CD4-positive, alpha-beta T cell treated with Interleukin-12 subunit alpha and Interleukin-12 subunit beta, for 1 hour (primary cell): ENCODE measurements around the gene PLCXD1.
"Not testable (repeated sequence)": the region's sequence is repeated elsewhere in the genome, so short reads cannot be mapped to it uniquely, and the experiment has no call there.

ENCODE experiments used
- DNase-seq: peaks from one replicate; pipeline ENCODE4 v3.0.0-alpha.2; 2020

PLCXD1 gene, protein sequence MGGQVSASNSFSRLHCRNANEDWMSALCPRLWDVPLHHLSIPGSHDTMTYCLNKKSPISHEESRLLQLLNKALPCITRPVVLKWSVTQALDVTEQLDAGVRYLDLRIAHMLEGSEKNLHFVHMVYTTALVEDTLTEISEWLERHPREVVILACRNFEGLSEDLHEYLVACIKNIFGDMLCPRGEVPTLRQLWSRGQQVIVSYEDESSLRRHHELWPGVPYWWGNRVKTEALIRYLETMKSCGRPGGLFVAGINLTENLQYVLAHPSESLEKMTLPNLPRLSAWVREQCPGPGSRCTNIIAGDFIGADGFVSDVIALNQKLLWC

GRCh38 chrX:281166-281999 is at the start of gene PLCXD1:
TSS of gene PLCXD1 (plus strand) at chrX:281381. CDS start at chrX:284188, 2,807 bp downstream.
- no peak for DNase-seq

- not testable (repeated sequence) for DNase-seq
Measured at GRCh38 chrX:231637-232277, 49.4 kb upstream of the PLCXD1 start.

- not testable (repeated sequence) for DNase-seq
Measured at GRCh38 chrX:232278-232655, 48.9 kb upstream of the PLCXD1 start.

DNA sequence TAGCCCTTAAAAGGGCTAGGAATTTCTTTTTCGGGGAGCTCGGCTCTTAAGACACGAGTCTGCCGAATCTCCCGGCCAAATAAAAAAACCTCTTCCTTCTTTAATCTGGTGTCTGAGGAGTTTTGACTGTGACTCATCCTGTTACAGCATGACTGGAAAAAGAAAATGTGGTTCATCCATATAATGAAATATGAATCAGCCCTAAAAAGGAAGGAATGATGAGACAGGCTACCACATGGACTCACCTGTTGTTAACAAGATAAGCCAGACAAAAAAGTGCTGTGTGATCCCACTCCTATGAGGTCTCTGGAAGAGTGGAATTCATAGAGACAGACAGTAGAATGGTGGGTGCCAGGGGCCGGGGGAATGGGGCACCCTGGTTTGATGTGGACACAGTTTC is 45.0 kb upstream of the PLCXD1 start:
- not testable (repeated sequence) for DNase-seq

DNA sequence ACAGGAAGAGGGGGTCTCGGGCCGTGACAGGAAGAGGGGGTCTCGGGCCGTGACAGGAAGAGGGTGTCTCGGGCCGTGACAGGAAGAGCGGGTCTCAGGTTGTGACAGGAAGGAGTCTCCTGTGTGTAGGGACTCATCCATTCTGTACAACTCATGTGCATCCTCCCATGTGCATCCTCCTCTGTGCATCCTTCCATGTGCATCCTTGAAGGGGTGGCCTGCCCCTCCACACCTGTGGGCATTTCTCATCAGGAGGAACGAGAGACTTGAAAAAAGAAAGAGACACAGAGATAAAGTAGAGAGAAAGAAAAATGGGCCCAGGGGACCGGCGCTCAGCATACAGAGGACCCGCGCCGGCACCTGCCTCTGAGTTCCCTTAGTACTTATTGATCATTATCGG is 30.2 kb upstream of the PLCXD1 start:
- DNase-seq: peak; percentile 13

- DNase-seq: peak; percentile 17
Measured at GRCh38 chrX:251396-252243, 29.6 kb upstream of the PLCXD1 start.

DNA sequence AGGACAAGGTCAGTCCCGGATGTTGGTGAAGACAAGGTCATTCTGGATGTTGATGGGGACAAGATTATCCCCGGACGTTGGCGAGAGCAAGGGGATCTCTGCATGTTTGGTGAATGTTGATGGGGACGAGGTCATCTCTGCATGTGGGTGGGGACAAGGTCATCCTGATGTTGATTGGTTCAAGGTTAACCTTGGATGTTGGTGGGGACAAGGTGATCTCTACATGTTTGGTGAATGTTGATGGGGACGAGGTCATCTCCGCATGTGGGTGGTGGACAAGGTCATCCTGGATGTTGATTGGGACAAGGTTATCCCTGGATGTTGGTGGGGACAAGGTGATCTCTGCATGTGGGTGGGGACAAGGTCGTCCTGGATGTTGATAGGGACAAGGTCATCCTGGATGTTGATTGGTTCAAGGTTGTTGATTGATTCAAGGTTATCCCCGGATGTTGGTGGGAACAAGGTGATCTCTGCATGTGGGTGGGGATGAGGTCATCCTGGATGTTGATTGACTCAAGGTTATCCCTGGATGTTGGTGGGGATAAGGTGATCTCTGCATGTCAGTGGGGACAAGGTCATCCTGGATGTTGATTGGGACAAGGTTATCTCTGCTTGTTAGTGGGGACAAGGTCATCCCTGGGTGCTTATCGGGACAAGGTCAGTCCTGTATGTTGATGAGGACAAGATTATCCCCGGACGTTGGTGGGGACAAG is 28.8 kb upstream of the PLCXD1 start:
- DNase-seq: no peak

DNA sequence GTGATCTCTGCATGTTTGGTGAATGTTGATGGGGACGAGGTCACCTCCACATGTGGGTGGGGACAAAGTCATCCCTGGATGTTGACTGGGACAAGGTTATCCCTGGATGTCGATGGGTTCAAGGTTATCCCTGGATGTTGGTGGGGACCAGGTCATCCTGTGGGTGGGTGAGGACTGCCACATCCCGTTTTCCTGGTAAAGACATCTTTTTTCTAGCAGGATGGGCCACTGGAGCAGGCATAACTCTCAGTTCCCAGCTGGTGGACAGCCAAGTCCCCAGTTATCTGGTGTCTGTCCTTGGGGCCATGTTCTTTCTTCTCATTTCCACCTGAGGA is 28.3 kb upstream of the PLCXD1 start:
- DNase-seq: no peak

- no peak for DNase-seq
Measured at GRCh38 chrX:253451-254297, 27.5 kb upstream of the PLCXD1 start.

- no peak for DNase-seq
Measured at GRCh38 chrX:254630-255215, 26.5 kb upstream of the PLCXD1 start.

GRCh38 chrX:255923-256331 is 25.3 kb upstream of the PLCXD1 start:
- no peak for DNase-seq

- not testable (repeated sequence) for DNase-seq
Measured at GRCh38 chrX:257054-257453, 24.1 kb upstream of the PLCXD1 start.

- no peak for DNase-seq
Measured at GRCh38 chrX:257681-258289, 23.4 kb upstream of the PLCXD1 start.

DNA sequence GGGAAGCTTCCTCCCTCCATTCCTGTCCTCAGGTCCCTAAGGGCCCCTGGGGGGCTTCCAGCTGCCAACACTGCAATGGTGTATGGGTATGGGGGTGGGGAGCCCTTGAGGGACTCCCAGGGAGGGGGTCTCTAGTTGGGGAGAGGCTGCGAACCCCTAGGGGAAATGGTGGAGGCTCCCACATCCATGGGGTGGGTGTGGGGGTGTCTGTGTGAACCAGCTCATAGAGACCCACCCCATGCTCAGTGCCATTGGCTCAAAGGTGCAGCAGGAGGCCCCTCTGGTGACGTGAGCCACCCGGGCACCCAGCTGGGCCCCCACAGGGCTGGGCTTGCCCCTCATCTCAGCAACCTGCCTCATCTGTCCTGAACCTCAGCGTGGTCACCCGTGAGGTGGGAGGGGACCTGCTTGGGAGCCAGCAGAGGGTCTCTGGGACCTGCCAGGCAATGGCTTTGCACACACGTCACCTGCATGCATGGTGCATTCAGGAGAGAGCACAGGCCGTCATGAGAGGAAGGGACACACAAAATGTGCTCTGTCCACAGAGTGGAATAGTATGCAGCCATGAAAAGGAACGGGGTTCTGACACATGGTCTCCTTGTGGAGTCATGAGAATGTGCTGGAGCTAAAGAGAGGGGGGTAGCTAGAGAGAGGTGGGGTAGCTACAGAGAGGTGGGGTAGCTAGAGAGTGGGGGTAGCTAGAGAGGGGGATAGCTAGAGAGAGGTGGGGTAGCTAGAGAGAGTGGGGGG is 22.7 kb upstream of the PLCXD1 start:
- no peak for DNase-seq

DNA sequence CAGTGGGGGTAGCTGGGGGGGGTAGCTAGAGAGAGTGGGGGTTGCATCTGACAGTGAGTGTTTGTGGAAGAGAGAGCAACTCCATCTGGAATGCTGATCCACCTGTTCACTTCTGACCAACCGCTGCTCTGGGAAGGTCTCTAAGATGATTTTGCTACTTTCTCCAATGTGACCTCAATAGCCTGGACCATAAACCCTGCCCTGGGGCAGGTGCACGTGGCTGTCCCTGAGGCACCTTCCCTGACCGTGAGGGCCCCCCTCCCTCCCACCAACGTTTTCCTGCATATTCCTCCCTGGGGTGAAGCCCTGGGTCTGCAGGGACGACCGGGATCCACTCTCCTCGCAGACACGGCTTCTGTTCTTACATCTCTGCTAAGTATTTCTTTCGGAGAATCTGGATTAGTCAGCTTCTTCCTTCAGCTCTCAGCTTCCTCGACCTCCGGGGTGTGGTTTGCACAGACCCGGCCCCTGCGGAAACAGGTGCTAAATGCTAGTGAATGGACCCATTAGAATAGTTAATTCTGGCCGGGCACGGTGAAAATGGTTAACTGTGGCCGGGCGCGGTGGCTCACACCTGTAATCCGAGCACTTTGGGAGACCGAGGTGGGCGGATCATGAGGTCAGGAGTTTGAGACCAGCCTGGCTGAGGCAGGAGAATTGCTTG is 21.4 kb upstream of the PLCXD1 start:
- no peak for DNase-seq

DNA sequence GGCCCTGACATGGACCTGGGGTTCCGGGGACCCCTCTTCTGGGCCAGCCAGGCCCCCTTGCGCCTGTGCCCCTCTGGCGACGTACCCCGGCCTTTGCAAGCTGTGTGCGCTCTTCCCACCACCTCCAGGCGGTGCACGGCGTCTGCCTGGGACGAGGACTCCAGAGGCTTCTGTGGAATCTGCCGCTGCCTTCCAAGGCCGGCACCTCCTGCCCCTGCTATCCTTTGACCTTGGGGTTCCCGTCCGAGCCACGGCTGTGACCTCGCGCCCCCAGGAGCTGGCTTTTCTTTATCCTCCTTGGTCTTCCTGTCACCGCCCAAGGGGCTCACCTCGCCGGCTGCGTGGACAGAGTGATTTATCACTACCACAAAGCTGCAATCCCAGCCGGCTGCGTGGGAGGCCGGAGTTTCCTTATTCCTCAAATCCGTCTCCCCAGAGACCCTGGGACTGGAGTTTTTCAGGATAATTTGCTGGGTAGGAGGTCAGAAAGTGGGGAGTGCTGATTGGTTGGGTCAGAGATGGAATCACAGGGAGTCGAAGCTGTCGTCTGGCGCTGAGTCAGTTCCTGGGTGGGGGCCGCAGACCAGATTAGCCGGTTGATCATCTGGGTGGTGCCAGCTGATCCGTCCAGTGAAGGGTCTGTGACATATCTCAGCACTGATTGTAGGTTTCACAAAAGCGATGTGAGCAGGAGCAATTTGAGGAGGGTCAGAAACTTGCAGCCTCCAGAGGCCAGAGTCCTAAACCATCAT is 19.8 kb upstream of the PLCXD1 start:
- DNase-seq: no peak

- DNase-seq: no peak
Measured at GRCh38 chrX:261919-262352, 19.2 kb upstream of the PLCXD1 start.

DNA sequence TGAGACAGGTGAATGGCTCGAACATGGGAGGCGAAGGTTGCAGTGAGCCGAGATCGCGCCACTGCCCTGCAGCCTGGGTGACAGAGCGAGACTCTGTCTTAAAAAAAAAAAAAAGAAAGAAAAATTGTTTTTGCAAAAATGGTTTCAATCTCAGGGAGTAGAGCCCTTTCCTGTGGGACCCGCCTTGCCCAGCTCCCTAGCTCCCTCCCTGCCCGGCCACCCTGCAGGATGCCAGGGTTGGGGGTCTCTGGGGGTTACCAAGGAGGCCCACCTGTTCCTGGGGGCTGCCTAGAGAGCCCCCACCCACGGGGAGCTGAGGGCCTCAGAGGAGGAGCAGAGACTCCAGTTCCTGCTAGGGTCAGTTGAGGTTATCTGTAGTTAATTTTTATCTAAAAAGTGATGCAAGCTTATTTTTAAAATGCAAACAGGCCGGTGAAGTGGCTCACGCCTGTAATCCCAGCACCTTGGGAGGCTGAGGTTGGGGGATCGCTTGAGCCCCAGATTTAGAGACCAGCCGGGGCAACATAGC is 18.7 kb upstream of the PLCXD1 start:
- DNase-seq: no peak
